Stimulated activated CD8-positive, alpha-beta memory T cell treated with anti-CD3 and anti-CD28 coated beads, Interleukin-2, amount 100 ng/mL, for 1 hour (primary cell): Measurements from ENCODE around the gene ARMC7.
"Not testable (repeated sequence)": the region's sequence is repeated elsewhere in the genome, so short reads cannot be mapped to it uniquely, and the experiment has no call there.

ENCODE experiments used
- DNase-seq, 2 donors: peaks; one replicate each; pipeline ENCODE4 v3.0.0-alpha.2; 2020; ENCODE audit warnings: low read depth in 2 of 2

Gene ARMC7

DNA sequence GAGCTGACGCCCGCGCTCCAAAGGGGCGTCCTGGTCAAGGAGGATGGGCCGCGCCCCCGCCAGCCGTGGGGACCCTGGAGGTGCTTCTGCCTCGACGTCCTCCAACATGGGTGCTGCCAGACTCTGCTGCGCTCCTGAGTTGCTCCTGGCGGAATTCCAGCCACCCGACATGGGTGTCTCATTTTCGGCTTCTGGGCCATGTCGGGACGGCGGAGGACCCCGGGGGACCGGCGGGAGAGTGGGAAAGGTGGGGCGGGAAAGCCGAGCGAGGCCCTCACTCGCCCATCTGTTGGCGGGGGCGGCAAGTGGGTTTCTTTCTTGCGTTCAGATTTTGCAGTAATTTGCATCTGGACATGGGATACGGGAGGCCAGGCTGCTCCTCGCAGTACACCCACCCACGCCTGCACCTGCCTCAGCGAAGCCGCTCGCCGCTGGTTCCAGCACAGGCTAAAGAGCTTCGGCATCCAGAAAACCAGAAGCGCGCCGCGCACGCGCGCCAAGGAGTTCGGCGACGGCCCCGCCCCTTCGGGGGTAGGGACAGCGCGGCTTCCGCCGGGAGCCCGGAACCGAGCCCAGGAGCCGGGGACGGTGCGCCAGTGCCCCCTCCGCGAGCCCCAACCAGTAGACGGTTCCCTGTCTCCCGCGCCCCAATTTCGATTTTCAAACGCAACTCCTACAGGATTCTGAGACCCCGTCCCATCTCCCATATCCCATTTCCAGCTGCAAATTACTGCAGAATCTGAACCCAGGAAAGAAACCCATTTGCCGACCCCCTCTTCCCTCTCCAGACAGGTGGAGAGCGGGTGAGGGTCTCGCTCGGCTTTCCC, at the start of gene ARMC7:
ARMC7 (plus strand) TSS at position 563 of the 827 bp plus-strand sequence. CDS start 320 bp downstream, outside the sequence.
- DNase-seq = peak; percentile 75 to 84

DNA sequence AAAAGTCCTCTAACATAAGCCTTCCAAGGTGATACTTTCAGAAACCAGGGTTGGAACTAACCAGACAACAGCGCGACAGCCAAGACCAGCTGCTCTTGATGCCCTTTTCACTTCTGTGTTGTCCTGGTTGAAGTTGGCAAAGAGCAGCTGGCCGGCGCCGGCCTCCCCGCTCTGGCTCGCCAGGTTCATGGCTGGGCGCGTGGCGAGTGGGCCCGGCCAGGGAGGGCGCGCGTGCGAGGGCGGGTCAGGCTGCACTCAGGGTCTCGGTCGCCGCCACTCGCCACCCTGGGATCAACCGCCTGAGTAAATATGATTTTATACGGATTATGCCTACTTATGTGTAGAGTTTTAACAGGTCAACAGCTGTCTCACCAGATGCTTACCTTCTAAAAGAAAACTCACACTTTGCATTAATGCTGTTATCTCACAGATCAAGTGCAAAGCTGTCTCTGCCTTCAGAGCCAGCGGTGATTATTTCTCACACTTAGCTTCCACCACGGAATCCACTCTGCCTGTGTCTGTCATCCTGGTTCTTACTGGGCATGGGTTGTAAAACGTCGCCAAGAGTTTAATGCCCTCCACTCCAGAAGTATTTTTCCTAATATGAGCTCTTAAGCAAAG, 49.2 kb upstream of the ARMC7 start:
- DNase-seq = no peak

DNA sequence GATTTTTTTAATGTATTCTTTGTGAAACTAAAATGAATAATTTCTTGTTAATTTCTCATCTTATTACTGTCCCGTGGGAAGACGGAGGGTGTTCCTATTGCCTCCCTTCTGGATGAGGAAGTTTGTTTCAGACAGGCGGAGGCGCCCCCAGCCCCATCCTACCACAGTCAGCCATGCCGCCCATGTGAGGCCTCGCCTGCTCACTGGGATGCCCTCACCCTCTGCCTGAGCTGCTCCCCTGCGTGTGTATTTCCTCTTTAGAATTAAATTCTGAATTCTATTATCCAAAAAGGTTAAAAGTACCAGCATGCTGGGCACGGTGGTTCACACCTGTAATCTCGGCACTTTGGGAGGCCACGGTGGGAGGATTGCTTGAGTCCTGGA, 48.7 kb upstream of the ARMC7 start:
- DNase-seq = no peak

DNA sequence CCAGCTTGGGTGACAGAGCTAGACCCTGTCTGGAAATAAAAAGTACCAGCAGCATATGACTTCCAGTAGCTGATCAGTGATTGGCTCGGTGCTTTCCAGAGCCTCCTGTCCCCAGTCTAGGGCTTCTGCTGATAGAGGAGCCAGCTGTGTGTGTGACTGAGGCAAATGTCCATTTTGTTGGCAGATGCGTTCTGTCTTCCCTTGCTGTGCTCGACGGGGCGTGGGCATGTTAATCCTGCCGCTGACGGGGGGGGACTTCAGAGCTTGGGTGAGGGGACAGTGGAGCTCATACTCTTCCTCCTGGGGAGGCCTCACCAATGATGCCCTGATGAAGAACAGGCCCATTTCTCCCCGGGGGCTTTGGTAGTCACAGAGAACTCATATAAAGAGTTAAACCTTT, 48.2 kb upstream of the ARMC7 start:
- no peak for DNase-seq

DNA sequence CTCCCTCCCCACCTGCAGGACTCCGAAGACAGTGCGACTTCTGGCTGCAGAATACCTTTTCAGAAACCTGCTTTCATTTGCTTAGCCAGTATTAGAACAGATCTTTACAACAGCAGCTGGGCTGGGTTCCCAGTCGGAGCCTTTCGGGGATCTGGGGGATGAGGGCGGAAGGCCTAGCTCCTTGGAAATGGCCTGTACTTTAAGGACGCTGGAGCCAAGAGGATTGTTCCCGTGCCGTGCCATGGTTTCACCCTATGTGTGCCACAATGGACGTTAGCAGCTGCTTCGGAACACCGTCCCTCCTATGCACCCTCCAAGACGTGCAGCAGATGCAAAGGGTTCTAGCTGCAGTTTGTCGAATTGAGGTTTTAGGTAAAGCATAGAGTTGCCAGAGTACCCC, 46.6 kb upstream of the ARMC7 start:
- no peak for DNase-seq

DNA sequence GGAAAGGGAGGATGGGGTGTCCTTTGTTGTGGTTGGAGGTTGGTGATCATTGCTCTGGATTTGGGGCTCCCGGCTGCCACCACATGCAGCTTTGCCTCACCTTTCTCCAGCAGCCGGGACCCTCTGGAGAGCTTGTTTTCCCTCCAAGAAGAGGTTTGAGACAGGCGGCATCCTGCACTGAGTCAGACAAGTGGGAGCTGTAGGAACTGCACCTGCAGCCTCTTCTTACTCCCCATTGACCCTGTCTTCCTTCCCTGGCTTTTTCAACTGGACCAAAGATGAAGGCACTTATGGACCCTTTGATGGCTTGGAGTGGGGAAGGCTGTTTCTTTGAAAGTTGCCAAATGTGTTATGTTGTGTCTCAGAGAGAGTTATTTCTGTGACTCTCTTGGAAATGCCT, 46.1 kb upstream of the ARMC7 start:
- DNase-seq = no peak

DNA sequence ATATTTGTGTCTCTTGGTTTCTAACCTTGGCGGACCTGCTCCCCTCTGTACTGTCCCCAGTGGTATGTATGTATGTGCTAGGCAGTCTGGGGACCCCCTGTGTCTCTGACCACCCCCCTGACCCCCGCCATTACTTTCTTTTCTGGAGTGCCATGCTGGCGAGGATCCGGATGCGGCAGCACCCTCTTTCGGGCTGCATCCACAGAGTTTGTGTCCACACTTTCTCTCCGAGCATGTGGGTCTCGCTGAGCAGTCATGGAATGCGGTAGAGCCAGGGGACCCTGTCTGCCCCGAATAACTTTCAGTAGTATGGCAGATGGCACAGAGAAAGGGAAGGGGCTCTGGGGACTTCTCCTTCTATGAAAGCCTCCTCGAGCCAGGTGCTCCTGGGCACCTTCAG, 45.7 kb upstream of the ARMC7 start:
- no peak for DNase-seq

DNA sequence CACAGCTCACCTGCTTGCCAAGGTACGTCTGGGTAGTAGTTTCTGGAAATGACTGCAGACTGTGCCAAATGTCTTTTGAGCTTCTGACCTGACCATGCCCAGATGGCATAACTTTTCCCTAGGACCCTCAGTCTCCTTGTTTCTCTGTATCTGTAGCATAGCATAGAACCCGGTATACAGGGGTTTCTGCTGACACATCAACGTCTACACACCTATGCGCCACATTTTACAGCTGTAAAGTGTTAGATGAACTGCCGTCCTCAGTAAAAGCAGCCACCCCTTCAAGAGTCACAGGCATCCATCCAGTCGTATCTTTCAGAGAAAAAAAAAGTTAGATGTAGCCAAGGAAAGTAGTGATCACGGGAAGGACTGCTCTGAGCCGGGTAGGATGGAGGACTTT, 45.3 kb upstream of the ARMC7 start:
- no peak for DNase-seq

DNA sequence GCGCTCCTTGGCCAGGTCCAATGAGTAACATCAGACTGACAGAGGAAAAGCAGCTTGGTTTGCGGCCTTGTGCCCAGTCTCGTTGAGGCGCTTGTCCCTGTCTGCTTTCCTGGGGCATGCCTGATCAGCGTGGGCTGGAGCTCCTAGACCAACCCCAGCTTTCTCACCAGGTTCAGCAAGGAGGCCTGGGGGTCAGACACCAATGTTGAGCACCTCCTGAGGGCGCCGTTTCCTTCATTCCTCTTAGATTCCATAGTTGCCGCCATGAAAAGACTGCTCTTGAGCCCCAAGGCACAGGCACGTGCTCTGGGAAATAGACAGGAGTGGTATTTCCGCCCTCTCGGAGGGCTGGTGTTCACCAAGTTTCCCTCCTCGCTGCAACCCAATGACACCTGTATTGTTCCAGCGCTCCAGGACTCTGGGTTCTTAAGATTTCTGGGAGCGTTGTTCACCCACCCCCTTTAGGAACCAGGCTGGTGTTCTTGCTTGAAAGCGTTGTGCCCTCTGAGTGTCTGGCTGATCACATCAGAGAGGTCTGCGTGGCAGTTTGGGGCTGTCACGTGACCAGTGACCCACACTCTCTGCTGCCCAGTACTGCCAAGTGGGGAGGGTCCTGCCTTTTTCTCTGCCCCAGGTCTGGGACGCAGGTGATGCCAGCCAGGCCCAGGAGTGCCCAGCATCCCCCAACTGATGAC, 44.8 kb upstream of the ARMC7 start:
- no peak for DNase-seq

DNA sequence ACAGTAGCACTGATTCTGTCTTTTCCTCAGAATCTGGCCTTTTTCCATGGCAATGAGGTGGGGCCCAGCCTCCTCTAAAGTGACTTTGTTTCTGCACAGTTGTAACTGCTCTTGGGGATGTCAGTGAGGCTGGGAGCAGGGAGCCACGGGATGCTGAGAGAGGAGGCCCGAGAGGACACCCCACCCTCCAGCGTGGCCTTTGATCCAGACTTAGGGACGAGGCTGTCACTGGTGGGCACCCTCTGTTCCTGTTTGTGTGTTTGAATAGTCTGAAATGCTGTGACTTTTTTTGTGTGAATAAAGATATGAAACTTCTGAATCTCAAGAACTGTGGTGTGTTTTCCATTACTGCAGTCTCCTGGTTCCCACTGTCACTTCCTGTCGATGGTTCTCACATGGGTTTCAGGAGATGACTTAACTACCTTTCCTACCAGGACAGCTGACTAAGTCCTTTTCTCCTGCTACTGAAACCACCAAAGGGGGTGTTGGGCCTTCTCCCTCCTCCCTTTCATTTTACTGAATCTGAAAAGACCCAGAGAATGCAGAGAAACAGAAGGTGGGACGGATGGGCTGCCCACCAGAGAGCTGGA, 44.1 kb upstream of the ARMC7 start:
- no peak for DNase-seq

DNA sequence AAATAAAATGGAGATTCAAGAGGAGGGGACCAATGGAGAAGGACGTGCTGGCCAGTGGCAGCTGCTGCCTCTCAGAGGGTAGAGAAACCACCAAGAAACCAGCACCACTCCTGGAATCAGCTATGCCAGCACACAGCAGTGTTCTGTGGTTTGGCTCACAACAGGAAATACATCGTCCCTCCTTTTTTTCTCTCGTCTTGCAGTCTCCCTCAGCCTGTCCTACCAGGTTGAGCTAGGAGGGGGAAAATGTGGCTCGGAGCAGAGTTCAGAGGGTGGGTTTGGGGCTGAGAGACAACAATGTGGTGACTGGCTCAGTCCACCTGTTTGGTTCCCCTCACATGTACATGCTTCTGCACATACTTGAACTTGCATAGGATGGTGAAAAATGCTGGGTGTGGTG, 41.9 kb upstream of the ARMC7 start:
- DNase-seq = no peak

DNA sequence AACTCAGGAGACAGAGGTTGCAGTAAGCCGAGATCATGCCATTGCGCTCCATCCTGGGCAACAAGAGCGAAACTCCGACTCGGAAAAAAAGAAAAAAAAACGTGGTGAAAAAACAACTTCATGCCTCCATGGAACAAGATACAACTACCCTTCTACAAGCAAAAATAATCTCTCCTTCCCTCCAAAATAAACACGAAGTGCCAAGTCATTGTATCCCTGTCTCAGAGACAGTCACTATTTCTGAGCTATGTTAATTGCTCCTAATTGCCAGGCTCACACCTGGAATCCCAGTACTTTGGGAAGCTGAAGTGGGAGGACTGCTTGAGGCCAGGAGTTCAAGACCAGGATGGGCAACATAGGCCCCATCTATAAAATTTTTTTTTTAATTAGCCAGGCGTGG, 41.0 kb upstream of the ARMC7 start:
- no peak for DNase-seq

DNA sequence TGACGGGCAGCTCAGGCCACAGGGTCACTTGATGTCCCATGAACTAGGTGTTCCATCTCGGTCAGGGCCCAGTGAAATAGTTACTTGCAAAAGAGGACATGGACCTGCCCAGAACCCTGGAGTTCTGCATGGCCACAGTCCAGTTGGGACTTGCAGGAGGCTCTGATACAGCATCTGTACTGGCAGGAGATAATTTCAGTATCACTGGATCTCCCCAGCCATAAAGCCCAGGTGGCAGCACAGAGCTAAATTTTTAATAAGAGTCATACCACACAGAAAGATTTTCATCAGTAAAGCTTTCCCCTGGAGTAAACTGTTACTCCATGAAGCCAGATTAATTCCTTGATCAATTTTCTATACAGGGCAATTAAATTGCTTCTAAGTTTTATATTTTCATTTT, 40.0 kb upstream of the ARMC7 start:
- no peak for DNase-seq

DNA sequence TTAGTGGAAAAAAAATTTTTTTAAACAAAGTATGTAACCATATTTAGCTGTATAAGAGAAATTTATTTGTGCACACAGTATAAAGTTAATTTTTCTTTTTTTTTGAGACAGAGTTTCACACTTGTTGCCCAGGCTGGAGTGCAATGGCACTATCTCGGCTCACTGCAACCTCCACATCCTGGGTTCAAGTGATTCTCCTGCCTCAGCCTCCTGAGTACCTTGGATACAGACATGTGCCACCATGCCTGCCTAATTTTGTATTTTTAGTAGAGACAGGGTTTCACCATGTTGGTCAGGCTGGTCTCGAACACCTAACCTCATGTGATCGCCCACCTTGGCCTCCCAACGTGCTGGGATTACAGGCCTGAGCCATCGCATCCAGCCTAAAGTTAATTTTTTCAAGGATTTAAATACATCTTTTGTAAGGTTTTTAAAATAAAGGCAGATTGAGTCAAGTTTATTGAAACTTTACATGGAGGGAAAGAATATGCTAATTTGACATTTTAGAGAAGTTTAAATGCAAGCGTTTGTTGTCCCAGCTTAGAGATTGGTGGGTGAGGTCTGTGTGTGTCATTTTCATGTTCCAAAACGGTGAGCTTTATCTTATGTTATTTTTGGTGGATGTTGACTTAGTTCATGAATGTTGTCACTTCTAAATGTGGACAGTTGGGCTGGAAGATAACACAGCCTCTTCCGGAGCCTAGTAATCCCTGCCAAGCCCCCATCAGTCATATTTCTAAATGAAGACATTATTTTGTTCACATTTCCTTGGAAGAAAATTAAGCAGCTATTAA, 38.1 kb upstream of the ARMC7 start:
- DNase-seq = not testable (repeated sequence)

DNA sequence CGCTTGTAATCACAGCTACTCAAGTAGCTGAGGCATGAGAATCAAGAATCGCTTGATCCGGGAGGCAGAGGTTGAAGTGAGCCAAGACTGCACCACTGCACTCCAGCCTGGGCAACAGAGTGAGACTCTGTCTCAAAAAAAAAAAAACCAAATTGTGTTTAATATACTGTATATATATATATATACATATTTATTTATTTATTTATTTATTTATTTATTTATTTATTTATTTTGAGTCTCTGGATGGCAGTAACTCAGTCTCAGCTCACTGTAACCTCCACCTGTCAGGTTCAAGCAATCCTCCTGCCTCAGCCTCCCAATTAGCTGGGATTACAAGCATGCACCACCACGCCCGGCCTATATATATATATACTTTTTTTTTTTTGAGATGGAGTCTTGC, 36.9 kb upstream of the ARMC7 start:
- not testable (repeated sequence) for DNase-seq

DNA sequence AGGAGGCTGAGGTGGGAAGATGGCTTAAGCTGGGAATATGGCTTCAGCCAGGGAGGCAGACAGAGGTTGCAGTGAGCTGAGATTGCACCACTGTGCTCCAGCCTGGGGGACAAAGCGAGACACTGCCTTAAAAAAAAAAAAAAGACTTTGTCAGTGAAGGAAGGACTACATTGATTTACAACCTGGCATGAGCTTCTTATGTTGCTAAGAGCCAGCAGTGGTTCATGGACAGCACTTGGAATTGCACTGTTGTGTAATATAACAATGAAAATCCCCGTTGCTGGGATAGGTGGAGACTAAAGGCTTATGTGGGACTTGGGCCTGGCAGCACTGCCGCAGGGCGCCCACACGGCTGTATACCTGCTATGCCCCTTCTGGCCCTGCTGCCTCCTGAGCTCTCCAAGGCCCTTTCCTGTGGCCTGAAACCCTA, 36.1 kb upstream of the ARMC7 start:
- DNase-seq = no peak

DNA sequence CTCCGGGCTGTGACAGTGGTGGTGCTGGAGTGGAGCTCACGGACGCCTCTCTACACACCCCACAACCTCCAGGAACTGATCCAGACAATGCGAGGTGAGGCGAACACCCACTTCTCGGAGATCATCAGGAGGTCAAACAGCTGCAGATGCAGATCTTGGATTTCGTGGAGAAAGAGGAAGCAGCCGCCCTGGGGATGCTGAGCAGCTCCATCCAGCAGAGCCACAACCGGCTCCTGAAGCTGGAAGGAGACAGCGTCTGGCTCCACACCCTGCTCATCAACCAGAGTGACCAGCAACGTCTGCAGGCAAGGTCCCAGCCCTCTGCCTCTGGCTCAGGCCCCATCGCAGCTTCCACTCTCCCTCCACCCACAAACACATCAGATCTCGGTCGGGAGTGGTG, 35.2 kb upstream of the ARMC7 start:
- no peak for DNase-seq

DNA sequence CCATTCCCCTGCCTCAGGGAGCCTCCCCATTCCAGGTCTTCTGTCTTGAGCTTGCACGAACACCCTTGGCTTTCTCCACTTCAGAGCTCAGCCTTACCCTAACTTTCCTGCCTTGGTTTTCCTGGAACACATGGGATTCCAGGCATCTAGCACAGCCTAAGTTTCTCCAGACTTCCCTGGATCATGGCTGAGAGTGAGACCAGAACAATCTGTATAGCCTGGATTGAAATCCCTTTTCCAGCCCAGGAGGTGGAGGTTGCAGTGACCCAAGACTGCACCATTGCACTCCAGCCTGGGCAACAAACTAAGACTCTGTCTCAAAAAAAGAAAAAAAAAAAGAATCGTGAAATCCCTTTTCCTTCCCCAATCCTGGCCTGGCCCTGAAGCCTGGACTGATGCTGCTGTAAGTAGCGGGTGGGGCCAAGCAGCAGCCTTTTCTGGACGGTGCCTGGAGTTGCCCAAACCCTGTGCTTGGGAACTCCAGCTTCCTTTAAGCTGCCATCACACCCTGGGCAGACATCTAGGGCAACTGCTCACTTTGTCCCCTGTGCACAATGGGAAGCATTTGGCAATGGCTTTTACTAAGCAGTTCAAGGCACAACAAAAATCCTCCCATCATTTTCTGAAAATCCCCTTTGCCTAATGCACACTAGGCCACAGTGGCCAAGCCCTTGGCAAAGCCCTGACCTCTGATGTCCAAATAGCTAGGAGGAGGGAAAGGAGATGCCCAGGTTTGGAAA, 34.0 kb upstream of the ARMC7 start:
- no peak for DNase-seq

DNA sequence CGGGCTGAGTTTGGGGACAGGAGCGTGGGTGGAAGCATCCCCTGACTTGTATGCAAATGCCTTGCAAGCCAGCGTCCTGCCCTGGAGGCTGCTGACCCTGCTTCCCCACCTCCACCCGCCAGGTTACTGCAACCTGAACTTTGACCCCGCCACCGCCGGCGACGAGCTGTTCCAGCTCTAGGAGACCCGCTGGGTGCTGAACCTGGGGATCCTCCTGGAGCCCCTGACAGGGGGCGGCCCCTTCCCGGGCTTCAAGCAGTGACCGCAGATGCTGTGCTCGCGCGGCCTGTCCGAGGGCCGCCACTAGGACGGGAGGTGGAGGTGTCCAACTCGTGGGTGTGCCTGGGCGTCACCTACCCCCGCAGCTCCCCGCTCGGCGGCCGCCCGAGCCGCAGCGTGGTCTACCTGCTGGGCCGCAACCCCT, 32.7 kb upstream of the ARMC7 start:
- DNase-seq = no peak

DNA sequence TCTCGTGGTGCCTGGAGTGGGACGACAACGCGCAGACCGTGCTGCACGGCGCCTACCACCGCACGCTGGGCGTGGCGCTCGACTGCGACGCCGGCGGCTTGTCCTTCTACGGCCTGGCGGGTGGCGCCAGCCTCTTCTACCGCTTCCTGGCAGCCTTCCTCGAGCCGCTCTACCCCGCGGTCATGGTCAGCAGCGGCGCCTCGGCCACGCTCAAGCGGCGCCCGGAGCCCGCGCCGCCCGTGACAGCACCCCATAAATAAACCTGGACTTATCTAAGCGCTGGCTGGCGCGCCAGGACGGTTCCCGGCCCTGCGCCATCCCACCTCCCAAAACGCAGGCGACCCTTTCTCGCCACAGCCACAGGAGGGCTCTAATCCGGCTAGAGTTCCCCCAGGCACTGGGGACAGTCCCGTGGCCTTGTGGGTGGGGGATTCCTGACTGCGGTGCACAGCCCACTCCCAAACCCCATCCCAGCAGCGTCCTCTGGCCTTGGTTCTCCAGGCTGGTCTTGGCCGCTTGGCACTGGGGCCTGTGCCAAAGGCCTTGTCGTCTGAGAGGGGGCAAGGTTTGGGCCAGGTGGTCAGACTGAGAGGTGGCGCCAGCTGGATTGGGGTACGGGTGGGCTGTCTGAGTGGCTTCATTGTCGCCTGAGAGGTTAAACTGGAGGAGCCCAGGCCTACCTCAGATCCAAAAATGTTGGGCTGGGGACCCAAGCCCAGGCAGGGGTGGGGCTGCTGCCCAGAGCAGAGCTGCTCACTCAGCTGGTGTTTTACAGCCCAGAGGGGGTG, 32.1 kb upstream of the ARMC7 start:
- DNase-seq = peak in 1 of 2 donors; percentile 26
